HEK293 (cell line): Measurements from ENCODE around the gene OR13J1.

Experiments
- CTCF ChIA-PET: fragments of 350-600 bp; formaldehyde crosslinking; extraction: SDS; loops from one replicate; lab custom pipeline; 2021; ENCODE audit warnings: antibody characterized with exemption; lab: Yijun Ruan, JAX
- POLR2A ChIA-PET: fragments of 300-600 bp; formaldehyde crosslinking; extraction: SDS; loops from one replicate; lab custom pipeline; 2020; ENCODE audit warnings: antibody characterized with exemption, inconsistent platforms; lab: Yijun Ruan, JAX
- H3K27ac ChIP-seq: fragments of 200-500 bp; sonication (Bioruptor generic); 2 replicates; pipeline ENCODE4 v1.5.1; 2014; ENCODE audit warnings: low read depth, low read length, control low read depth, inconsistent platforms; ENCODE audit errors: extremely low read depth
- H3K36me3 ChIP-seq, 2 experiments: fragments of 200-500 bp in 1 of 2; sonication (Bioruptor generic) in 1 of 2; 1 replicate in 1 of 2; 2 replicates in 1 of 2; pipeline ENCODE4 v1.5.1; 2014 to 2017; ENCODE audit warnings: inconsistent platforms in 2 of 2, low read length in 2 of 2; ENCODE audit not compliant: control insufficient read depth in 2 of 2, insufficient read depth in 1 of 2
- H3K4me1 ChIP-seq: fragments of 200-500 bp; sonication (Bioruptor generic); 2 replicates; pipeline ENCODE4 v1.5.1; 2014; ENCODE audit warnings: mild to moderate bottlenecking, low read length, inconsistent platforms; ENCODE audit not compliant: control insufficient read depth, insufficient read depth
- H3K4me3 ChIP-seq: 2 replicates; pipeline ENCODE4 v1.5.1; 2011; ENCODE audit warnings: low read depth, mild to moderate bottlenecking, control low read depth, low read length, moderate library complexity
- H3K9me3 ChIP-seq: fragments of 200-500 bp; sonication (Bioruptor generic); 2 replicates; pipeline ENCODE4 v1.5.1; 2014; ENCODE audit warnings: low read depth, low read length, inconsistent platforms; ENCODE audit not compliant: control insufficient read depth, insufficient read depth
- EGR2 ChIP-seq: fragments of 450-650 bp; formaldehyde crosslinking; IDR thresholded peaks from 2 replicates; pipeline ENCODE4 v1.5.1; 2016; ENCODE audit warnings: low read depth, missing biosample characterization, missing genetic modification characterization
- GLI4 ChIP-seq: fragments of 450-650 bp; formaldehyde crosslinking; IDR thresholded peaks from 2 replicates; pipeline ENCODE4 v1.5.1; 2016; ENCODE audit warnings: missing biosample characterization, missing genetic modification characterization
- MYNN ChIP-seq: fragments of 450-650 bp; formaldehyde crosslinking; IDR thresholded peaks from 2 replicates; pipeline ENCODE4 v1.5.1; 2016; ENCODE audit warnings: missing biosample characterization, missing genetic modification characterization, borderline replicate concordance
- REST ChIP-seq: fragments of 450-650 bp; formaldehyde crosslinking; IDR thresholded peaks from 2 replicates; pipeline ENCODE4 v1.5.1; 2016; ENCODE audit warnings: missing biosample characterization, missing genetic modification characterization
- SCRT2 ChIP-seq: fragments of 450-650 bp; formaldehyde crosslinking; IDR thresholded peaks from 2 replicates; pipeline ENCODE4 v1.5.1; 2016; ENCODE audit warnings: missing biosample characterization, missing genetic modification characterization
- ZBTB10 ChIP-seq: fragments of 450-650 bp; formaldehyde crosslinking; IDR thresholded peaks from 2 replicates; pipeline ENCODE4 v1.5.1; 2016; ENCODE audit warnings: missing biosample characterization, missing genetic modification characterization
- ZBTB17 ChIP-seq: fragments of 450-650 bp; formaldehyde crosslinking; IDR thresholded peaks from 2 replicates; pipeline ENCODE4 v1.5.1; 2016; ENCODE audit warnings: missing biosample characterization, missing genetic modification characterization
- ZBTB20 ChIP-seq: fragments of 450-650 bp; formaldehyde crosslinking; IDR thresholded peaks from 2 replicates; pipeline ENCODE4 v1.5.1; 2016; ENCODE audit warnings: missing biosample characterization, missing genetic modification characterization
- ZNF10 ChIP-seq: fragments of 450-650 bp; formaldehyde crosslinking; IDR thresholded peaks from 2 replicates; pipeline ENCODE4 v1.5.1; 2017; ENCODE audit warnings: missing biosample characterization, missing genetic modification characterization
- ZNF133 ChIP-seq: fragments of 450-650 bp; formaldehyde crosslinking; IDR thresholded peaks from 2 replicates; pipeline ENCODE4 v1.5.1; 2016; ENCODE audit warnings: missing biosample characterization, missing genetic modification characterization
- ZNF2 ChIP-seq: fragments of 450-650 bp; formaldehyde crosslinking; IDR thresholded peaks from 2 replicates; pipeline ENCODE4 v1.5.1; 2016; ENCODE audit warnings: missing biosample characterization, missing genetic modification characterization
- ZNF214 ChIP-seq: fragments of 450-650 bp; formaldehyde crosslinking; IDR thresholded peaks from 2 replicates; pipeline ENCODE4 v1.5.1; 2017; ENCODE audit warnings: missing biosample characterization, mild to moderate bottlenecking, missing genetic modification characterization, borderline replicate concordance
- ZNF221 ChIP-seq: fragments of 450-650 bp; formaldehyde crosslinking; IDR thresholded peaks from 2 replicates; pipeline ENCODE4 v1.5.1; 2017; ENCODE audit warnings: missing biosample characterization, missing genetic modification characterization, borderline replicate concordance
- ZNF335 ChIP-seq: fragments of 450-650 bp; formaldehyde crosslinking; conservative IDR thresholded peaks from 2 replicates; pipeline ENCODE4 v1.5.1; 2016; ENCODE audit warnings: missing biosample characterization, missing genetic modification characterization
- ZNF366 ChIP-seq: fragments of 450-650 bp; formaldehyde crosslinking; conservative IDR thresholded peaks from 2 replicates; pipeline ENCODE4 v1.5.1; 2016; ENCODE audit warnings: missing biosample characterization, missing genetic modification characterization
- ZNF37A ChIP-seq: fragments of 450-650 bp; IDR thresholded peaks from 2 replicates; pipeline ENCODE4 v1.5.1; 2018; ENCODE audit warnings: missing biosample characterization, missing genetic modification characterization
- ZNF398 ChIP-seq: fragments of 450-650 bp; formaldehyde crosslinking; IDR thresholded peaks from 2 replicates; pipeline ENCODE4 v1.5.1; 2017; ENCODE audit warnings: missing biosample characterization, missing genetic modification characterization
- ZNF416 ChIP-seq: fragments of 450-650 bp; formaldehyde crosslinking; IDR thresholded peaks from 2 replicates; pipeline ENCODE4 v1.5.1; 2016; ENCODE audit warnings: missing biosample characterization, missing genetic modification characterization
- ZNF426 ChIP-seq: fragments of 450-650 bp; formaldehyde crosslinking; IDR thresholded peaks from 2 replicates; pipeline ENCODE4 v1.5.1; 2017; ENCODE audit warnings: missing biosample characterization, missing genetic modification characterization, mild to moderate bottlenecking, inconsistent platforms, moderate library complexity
- ZNF513 ChIP-seq: fragments of 450-650 bp; IDR thresholded peaks from 2 replicates; pipeline ENCODE4 v1.5.1; 2018; ENCODE audit warnings: missing biosample characterization, missing genetic modification characterization
- ZNF585B ChIP-seq: fragments of 450-650 bp; formaldehyde crosslinking; IDR thresholded peaks from 2 replicates; pipeline ENCODE4 v1.5.1; 2016; ENCODE audit warnings: missing biosample characterization, missing genetic modification characterization
- ZNF670 ChIP-seq: fragments of 450-650 bp; formaldehyde crosslinking; IDR thresholded peaks from 2 replicates; pipeline ENCODE4 v1.5.1; 2016; ENCODE audit warnings: missing biosample characterization, missing genetic modification characterization, low read depth
- ZNF843 ChIP-seq: fragments of 450-650 bp; formaldehyde crosslinking; IDR thresholded peaks from 2 replicates; pipeline ENCODE4 v1.5.1; 2016; ENCODE audit warnings: missing biosample characterization, missing genetic modification characterization
- TF ChIP-seq, protein P1 (sequence below): fragments of 450-650 bp; formaldehyde crosslinking; IDR thresholded peaks from 2 replicates; pipeline ENCODE4 v1.5.1; 2016; ENCODE audit warnings: missing biosample characterization, missing genetic modification characterization, low read depth

OR13J1 gene

DNA sequence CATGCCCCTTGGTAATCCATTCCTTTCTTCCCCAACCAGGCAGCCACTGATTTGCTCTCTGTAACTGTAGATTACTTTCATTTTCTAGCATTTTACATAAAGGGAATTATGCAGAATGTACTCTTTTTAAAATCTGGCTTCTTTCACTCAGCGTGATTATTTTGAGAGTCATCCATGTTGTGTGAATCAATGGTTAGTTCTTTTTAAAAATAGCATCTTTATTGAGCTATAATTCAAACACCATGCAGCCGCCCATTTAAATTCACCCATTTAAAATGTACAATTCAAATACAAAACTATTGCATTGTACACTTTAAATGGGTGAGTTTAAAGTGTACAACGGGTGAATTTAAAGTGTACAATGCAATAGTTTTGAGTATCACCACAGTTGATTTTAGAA lies 2.3 kb upstream of the OR13J1 start:
- Histone ChIP-seq H3K36me3 (no peaks in the 10 kb centered on the region), H3K4me1 (no peaks in the 10 kb centered on the region), H3K27ac (no peak overlapping the region), H3K9me3 (no peaks in the 10 kb centered on the region), H3K4me3 (no peak overlapping the region)
- TF ChIP-seq ZNF585B (tag by site-specific recombination): no peak
- TF ChIP-seq ZNF366 (tag by site-specific recombination): no peak
- TF ChIP-seq REST (tag by site-specific recombination): no peak
- no peak for TF ChIP-seq ZNF221 (tag by site-specific recombination)
- TF ChIP-seq GLI4 (tag by site-specific recombination): no peak
- TF ChIP-seq ZNF335 (tag by site-specific recombination): no peak
- TF ChIP-seq ZNF2 (tag by site-specific recombination): no peak
- TF ChIP-seq ZNF416 (tag by site-specific recombination): no peak
- no peak for TF ChIP-seq EGR2 (tag by site-specific recombination)
- TF ChIP-seq ZNF843: no peak
- TF ChIP-seq, protein P1, sequence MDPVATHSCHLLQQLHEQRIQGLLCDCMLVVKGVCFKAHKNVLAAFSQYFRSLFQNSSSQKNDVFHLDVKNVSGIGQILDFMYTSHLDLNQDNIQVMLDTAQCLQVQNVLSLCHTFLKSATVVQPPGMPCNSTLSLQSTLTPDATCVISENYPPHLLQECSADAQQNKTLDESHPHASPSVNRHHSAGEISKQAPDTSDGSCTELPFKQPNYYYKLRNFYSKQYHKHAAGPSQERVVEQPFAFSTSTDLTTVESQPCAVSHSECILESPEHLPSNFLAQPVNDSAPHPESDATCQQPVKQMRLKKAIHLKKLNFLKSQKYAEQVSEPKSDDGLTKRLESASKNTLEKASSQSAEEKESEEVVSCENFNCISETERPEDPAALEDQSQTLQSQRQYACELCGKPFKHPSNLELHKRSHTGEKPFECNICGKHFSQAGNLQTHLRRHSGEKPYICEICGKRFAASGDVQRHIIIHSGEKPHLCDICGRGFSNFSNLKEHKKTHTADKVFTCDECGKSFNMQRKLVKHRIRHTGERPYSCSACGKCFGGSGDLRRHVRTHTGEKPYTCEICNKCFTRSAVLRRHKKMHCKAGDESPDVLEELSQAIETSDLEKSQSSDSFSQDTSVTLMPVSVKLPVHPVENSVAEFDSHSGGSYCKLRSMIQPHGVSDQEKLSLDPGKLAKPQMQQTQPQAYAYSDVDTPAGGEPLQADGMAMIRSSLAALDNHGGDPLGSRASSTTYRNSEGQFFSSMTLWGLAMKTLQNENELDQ: no peak
- TF ChIP-seq ZNF398 (tag by site-specific recombination): no peak
- TF ChIP-seq ZNF214 (tag by site-specific recombination): no peak
- no peak for TF ChIP-seq ZNF37A
- CTCF ChIA-PET: interaction anchor here (1.0 to 2.4 kb wide), 4 partner anchors 8 to 59 kb away, joined by 3 to 14 read pairs (median 5); no protein-coding TSS in a partner anchor
- POLR2A ChIA-PET: no interaction called here

DNA sequence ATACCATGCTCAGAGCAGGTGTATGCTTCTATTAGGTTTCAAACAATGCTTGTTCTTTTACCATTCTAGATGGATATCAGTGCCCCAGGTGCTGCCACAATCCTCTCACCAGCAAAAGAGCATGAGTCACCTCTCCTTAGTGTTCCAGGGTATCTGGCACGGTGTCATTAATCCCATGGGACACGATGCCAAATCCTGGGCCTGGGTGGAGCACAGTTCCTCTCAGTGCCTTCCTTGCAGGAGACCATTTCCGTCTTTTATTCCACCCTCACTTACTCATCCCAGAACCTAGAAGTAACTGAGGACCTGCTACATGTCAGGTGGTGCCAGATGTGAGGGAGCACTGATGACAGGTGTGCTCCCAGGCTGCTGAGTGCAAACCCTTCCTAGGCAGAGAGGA lies 1.3 kb upstream of the OR13J1 start:
- Histone ChIP-seq H3K4me1 (no peaks in the 10 kb centered on the region), H3K27ac (no peak overlapping the region), H3K9me3 (no peaks in the 10 kb centered on the region), H3K36me3 (no peaks in the 10 kb centered on the region), H3K4me3 (no peak overlapping the region)
- ChIA-PET CTCF (interaction anchor here (1.0 to 1.6 kb wide), 3 partner anchors 7 to 45 kb away, joined by 3 to 5 read pairs (median 5); no protein-coding TSS in a partner anchor), POLR2A (no interaction called here)
- TF ChIP-seq ZNF10 (tag by site-specific recombination) (no peak), ZBTB10 (tag by site-specific recombination) (no peak), SCRT2 (tag by site-specific recombination) (no peak), ZNF133 (tag by site-specific recombination) (no peak), ZNF513 (tag by site-specific recombination) (no peak), ZBTB17 (tag by site-specific recombination) (no peak), ZBTB20 (tag by site-specific recombination) (no peak), ZNF670 (no peak), MYNN (tag by site-specific recombination) (no peak), ZNF426 (tag by site-specific recombination) (no peak)
